Muscle of back (tissue), 11 donors: ENCODE measurements around the gene ARRB2. TPM values are rescaled to one million over a fixed set of nuclear protein-coding genes. Genes with fewer than 3 reads are reported as not detected.
A peak's percentile ranks its signal among the peaks of the same experiment; 100 is the strongest.
"Not testable (repeated sequence)": the region's sequence is repeated elsewhere in the genome, so short reads cannot be mapped to it uniquely, and the experiment has no call there.

Experiments used
- DNase-seq, 3 donors: peaks; one replicate each; pipeline versions ENCODE4 v3.0.0 to v3.0.0-alpha.2; 2013
- polyA plus RNA-seq, 10 donors: library from polyadenylated mRNA; unstranded; fragments of 120-200 nt; gene quantifications; one replicate each; pipeline ENCODE4 v1.2.1, GENCODE V29; 2013; ENCODE audit not compliant: insufficient read length in 10 of 10

The ARRB2 gene
- polyA plus RNA-seq, 10 donors, result 17.8 to 25.8 (median 20.3) TPM

DNA sequence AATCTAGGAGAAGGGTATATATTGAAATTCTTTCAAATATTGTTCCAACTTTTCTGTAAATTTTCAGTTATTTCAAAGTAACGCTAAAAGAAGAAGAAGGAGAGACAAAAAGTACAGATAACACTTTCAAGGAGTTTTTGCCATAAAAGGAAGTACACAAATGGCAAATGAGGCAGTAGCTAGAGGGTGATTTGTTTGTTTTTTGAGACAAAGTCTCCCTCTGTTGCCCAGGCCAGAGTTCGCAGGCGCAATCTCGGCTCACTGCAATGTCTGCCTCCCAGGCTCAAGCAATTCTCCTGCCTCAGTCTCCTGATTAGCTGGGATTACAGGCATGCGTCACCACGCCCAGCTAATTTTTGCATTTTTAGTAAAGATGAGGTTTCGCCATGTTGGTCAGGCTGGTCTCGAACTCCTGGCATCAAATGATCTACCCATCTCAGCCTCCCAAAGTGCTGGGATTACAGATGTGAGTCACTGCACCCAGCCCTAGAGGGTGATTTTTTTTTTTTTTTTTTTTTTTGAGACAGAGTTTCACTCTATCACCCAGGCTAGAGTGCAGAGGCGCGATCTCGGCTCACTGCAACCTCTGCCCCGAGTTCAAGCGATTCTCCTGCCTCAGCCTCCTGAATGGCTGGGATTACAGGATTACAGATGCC, 10.9 kb upstream of the ARRB2 start:
- DNase-seq, result not testable (repeated sequence)

DNA sequence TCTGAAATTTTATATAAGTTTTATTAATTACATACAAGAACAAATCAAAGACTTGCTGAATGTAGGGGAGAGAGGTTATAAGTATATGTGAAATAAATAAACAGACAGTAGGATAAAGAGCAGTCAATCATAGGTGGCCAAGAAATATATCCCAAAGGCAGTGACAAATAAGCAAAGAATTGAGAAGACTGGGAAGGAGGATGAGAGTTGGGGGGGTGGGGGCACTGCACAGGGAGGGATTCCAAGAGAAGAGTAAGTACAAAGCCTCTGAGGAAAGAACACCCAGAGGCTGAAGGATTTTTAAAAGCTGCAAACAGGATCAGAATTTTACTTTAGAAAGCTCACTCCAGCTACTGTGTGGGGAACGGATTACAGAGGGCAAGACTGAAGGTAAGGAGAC, 9.3 kb upstream of the ARRB2 start:
- DNase-seq, result no peak

DNA sequence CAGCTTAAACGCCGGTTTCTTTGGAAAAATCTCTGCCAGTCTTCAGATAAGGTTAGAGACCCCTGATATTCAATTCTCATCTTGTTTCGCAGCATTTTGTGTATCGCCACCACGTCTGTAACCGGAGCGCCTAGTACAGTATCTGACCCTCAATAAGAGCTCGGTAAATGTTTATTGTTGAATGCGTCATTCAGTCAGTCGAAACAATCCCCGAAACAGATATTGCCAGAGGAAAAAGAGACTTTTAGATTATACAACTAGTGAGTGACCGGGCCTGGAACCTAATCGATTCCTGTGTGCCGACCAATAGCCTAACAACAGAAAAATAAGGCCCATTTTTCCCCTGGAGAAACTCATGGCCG, 7.1 kb upstream of the ARRB2 start:
- no peak for DNase-seq

DNA sequence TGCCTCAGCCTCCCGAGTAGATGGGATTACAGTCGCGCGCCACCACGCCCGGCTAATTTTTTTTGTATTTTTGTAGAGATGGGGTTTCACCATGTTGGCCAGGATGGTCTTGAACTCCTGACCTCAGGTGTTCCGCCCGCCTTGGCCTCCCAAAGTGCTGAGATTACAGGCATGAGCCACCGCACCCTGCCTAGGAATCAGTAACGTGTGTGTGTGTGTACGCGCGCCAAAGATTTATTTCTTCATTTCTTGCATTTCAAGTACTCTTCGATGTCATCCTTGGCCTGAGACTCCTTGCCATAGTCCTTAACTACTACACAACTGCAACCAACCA, 5.9 kb upstream of the ARRB2 start:
- DNase-seq, result not testable (repeated sequence)

DNA sequence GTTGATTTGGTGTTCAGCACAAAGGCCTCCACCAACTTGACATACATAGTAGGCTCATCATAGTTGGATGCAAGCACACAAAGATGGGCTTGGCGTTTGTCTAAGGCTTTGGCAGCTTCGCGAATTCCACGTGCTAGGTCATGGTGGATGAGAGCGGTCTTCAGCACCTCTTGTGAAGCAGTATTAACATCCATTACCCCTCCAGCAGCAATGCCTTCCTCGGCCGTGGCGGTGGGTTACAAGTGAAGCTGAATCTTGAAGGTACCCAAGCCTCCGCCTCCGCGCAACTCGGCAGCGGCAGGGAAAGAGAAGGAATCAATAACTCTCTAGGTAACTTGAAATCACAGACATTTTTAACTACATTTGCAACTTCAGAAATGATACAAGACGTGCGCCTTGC, 5.4 kb upstream of the ARRB2 start:
- no peak for DNase-seq

DNA sequence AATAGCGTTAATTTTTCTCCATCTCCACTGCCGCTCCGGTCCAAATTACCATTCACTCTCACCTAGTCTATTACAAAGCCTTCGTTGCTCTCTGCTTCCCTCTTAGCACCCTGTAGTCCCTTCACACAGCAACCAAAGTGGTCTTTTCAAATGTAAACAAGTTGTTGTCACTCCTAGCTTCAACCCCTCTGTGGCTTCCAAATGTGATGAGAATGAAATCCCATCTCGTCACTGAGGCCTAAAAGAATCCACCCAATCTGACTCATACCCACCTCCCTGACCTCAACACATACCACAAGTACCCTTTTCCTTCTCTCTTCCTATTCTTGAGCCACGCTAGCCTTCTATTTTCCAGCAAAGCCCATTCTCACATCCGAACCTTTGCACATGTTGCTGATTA, 4.3 kb upstream of the ARRB2 start:
- DNase-seq, result no peak

DNA sequence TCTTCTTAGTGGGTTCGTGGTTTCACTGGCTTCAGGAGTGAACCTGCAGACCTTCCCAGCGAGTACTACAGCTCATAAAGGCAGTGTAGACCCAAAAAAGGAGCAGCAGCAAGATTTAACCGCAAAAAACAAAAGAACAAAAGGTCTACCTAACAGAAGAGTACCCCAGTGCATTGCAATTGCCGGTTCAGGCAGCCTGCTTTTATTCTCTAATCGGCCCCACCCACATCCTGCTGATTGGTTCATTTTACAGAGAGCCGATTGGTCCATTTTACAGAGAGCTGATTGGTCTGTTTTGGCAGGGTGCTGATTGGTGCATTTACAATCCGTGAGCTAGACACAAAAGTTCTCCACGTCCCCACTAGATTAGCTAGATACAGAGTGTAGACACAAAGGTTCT, 2.0 kb upstream of the ARRB2 start:
- no peak for DNase-seq

DNA sequence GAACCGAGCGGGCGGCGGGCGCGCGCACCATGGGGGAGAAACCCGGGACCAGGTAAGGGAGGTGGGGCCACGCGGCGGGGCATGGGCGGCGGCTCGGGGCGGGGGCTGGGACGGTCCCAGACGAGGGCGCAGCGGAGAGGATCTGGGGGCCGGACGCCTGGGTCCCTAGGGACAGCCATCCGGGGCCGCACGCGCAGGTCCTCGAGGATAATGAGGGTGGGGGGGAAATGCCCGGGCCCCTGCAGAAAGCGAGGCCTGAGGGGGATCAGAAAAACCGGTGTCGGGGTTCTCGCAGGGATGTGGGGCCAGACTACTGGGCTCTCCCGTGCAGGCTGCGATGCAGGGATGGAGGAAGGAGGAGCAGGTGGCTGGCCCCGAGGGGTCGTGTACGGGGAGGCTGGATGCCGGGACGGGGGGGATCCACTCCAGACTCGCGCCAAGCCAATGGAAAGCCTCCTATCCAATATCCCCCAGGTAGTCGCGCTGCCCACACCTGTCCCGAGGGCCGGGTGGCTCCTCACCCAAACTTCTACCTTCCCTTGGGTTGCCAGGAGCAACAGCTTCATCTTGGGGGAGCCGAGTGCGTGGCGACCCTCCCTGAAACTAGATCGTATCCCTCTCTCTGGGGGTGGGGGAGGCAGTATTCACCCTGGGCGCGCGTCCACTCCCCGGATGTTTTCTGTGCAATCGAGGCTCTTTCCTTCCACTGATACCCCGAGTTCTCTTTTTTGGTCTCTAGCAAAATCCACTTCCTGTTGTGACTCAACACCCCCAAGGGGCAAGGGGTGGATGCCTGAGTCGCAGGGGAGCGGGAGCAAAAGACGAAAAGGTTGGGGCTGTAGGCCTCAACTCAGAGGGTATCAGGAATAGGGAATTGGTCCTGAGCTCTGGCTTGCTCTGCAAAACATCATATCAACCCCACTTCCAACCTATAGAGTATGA, 532 bp downstream of the ARRB2 start:
- peak in 1 of 3 donors; percentile 13 for DNase-seq

DNA sequence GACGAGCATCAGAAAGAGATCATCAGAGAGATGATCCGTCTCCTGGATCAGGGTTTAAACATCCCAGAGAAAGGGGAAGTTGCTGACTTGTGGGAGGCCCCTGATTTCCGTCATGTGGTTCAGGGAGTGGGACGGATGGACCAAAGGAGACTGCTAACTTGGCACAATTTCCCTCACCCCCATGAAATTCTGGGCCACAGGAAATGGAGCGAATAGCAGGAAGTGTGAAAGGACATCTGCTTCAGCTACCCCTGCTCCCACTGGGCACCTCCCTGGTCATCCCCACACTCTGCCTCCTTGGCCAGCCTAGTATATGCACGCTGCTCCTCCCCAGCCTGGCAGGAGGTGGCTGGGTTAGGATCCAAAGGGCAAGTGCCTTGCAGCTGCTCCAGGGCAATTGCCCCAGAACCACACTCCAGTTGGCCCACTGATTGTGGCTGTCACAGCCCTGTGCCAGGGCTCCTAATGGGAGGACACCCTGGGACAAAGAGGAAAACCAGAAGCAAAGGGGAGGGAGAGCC, 1.3 kb downstream of the ARRB2 start:
- peak in 2 of 3 donors; percentile 34 to 51 for DNase-seq

DNA sequence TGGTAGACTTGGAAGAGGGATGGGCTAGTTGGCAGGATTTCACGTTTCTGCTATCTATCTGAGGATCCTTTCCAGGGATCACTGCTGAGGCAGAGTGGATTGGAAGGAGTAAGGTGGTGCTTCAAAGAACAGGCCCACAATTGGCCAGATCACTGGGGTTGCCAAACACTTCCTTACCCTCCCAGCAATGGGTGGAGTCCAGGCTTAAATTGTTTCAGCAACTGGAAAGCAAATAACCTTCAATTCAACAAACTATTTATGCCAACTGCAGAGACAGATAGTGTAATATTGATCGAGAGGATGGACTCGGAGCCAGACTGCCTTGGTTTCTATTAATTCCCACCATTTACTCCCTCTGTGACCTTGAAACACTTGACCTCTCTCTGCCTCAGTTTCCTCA, 2.1 kb downstream of the ARRB2 start:
- no peak for DNase-seq

DNA sequence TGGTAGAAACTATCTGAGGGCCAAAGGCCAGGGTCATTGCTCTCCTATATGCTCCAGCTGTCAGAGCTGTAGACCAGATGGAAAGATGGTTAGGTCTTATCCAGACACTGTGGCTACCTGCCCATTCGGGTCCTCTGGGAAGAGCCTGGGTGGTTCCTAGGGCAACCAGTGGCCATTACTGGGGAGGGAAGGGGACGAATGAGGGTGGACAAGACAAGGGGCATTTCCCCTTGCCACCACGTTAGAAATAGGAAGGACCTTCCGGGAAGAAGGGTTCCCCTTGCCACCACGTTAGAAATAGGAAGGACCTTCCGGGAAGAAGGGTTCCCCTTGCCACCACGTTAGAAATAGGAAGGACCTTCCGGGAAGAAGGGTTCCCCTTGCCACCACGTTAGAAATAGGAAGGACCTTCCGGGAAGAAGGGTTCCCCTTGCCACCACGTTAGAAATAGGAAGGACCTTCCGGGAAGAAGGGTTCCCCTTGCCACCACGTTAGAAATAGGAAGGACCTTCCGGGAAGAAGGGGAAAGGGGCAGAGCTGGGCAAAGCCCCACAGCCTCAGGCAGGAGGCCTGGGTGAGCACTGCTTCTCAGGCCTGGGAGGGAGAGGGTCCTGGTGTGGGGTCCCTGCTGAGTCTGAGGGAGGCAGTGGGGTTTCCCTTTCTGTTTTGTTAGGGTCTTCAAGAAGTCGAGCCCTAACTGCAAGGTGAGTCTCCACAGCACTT, 4.1 kb downstream of the ARRB2 start:
- DNase-seq, result not testable (repeated sequence)

DNA sequence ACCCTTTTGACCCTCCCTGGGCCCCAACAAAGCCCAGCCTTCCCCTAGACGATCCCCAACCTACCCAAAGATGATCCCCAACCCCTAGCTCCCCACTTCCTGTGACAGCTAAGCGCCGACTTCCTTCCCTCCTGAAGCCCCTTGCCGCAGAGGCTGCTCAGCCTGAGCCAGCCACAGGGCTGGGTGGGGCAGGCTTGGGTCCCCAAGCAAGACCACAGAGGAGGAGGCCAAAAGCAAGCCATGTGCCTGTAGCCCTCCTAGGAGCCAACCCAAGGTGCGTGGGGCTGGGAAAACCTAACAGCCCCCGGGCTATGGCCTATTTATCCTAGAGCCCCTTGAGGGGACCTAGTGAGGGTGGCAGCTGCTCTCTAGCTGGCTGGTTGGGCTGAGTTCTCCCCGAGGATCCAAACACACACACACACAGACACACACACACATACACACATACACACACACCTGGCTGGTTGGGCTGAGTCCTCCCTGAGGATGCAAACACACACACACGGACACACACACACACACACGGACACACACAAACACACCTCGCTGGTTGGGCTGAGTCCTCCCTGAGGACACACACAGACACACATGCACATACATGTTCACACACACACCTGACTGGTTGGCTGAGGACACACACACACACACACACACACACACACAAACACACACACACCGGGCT, 4.8 kb downstream of the ARRB2 start:
- DNase-seq, result no peak

DNA sequence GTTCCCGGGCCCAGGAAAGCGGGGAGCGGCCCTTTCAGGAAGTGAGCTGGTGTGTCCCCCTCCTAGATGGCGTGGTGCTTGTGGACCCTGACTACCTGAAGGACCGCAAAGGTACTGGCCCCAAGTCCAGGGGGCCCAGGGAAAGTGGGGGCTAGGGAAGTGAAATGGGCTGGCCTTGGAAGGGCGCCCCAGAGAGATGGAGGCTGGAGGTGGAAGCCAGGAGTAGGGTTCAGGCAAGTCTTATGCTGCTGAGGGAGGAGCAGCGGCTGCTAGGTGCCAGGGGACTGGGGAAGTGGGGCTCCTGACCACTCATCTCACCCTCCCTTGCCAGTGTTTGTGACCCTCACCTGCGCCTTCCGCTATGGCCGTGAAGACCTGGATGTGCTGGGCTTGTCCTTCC, 5.6 kb downstream of the ARRB2 start:
- DNase-seq, result no peak

DNA sequence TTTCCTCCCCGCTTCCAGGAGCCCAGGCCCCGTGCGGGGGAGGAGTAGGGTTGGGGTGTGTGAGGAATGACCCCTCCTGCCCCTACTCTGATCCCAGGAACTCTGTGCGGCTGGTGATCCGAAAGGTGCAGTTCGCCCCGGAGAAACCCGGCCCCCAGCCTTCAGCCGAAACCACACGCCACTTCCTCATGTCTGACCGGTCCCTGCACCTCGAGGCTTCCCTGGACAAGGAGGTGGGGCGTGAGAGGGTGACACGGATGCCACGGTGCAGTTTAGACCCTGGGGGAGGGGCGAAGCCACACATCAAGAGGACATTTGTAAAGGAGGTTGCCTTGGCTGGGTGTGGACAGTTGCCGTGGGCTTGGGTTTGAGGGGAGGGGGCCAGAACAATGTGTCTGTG, 7.4 kb downstream of the ARRB2 start:
- DNase-seq, result no peak

DNA sequence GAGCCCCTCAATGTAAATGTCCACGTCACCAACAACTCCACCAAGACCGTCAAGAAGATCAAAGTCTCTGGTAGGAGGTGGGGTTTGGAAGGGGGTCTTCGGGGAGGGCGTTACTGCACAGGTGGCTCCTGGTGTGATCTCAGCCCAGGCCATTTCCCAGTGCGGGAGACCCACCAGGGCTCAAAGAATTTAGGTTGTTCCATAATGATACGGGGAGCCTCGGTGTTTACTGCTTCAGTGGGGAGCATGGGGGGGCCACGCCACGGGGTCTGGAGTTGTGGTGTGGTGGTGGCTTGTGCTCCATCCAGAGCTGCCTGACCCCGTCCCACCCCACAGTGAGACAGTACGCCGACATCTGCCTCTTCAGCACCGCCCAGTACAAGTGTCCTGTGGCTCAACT, 7.8 kb downstream of the ARRB2 start:
- no peak for DNase-seq

DNA sequence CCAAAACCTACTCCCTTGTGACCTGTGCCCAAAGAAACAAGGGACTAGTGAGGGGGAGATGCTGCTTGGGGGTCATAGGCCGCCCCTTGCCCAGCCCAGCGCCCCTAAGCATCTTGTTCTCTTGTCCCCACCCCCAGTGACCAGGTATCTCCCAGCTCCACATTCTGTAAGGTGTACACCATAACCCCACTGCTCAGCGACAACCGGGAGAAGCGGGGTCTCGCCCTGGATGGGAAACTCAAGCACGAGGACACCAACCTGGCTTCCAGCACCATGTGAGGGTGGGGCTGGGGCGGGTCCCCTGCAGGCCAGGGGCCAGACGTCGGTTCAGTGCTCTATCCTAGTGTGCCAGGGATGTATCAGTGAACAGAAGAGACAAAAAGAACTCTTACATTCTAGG, 8.7 kb downstream of the ARRB2 start:
- DNase-seq, result no peak

DNA sequence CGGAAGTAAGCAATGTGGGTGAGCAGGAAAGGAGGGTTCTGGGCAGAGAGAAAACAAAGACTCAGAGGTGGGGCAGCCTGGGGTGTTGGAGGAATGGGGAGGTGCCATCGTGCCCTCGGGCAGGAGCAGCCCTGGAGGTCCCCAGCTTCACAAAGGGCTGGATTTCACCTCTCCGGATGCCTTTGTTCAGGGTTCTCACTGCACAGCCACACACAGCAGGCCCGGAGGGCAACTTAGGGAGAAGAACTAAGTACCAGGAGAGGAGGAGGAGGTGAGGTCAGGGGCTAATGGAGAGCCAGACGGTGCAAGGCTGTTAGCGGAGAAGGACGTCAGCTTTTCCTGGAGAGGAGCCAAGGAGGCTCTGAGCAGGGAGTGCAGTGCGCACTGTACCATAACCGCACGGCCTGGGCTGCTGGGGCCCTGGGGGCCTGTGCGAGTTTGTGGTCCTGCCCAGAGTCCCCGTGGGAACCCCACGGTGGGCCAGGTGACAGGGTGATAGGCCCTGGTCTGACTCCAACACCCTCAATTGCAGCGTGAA, 9.3 kb downstream of the ARRB2 start:
- DNase-seq, result no peak

DNA sequence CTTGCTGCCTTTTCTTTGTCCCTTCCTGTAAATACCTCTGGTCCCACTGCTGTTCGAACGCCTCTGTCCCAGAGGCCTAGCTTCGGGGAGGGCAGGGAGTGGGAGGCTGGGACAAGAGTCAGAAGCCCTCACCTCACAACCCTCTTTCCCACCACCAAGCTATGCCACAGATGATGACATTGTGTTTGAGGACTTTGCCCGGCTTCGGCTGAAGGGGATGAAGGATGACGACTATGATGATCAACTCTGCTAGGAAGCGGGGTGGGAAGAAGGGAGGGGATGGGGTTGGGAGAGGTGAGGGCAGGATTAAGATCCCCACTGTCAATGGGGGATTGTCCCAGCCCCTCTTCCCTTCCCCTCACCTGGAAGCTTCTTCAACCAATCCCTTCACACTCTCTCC, 10.4 kb downstream of the ARRB2 start:
- DNase-seq, result no peak

DNA sequence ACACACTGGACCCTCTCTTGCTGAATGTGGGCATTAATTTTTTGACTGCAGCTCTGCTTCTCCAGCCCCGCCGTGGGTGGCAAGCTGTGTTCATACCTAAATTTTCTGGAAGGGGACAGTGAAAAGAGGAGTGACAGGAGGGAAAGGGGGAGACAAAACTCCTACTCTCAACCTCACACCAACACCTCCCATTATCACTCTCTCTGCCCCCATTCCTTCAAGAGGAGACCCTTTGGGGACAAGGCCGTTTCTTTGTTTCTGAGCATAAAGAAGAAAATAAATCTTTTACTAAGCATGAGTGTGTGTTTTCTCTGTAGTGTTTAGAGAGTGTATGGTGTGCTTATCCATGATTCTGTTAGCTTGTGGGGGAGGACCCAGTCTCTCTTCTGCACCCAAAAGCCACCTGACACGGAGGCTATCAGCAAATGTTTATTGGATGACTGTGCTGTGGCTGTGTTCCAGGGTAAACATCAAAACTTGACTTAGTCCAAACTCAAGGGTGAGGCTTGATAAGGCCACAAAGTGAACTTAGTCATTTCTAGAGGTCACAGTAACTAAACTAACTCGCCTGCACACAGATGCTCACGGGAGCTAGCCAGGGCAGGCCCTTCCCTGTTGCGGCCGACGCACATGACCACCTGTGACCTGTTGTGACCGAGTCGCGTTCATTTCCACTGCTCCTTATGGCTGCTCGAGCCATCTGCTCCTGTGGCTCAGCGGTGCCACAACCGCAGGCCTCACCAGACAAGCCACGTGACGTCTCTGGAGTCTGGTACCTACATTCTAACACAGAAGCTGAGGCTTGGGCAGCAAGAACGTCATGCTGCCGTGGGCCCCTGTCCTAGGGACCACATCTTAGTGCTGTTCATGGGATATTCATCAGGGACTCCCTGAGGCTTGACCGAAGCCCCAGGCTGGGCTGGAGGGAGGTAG, 11.0 kb downstream of the ARRB2 start:
- no peak for DNase-seq

DNA sequence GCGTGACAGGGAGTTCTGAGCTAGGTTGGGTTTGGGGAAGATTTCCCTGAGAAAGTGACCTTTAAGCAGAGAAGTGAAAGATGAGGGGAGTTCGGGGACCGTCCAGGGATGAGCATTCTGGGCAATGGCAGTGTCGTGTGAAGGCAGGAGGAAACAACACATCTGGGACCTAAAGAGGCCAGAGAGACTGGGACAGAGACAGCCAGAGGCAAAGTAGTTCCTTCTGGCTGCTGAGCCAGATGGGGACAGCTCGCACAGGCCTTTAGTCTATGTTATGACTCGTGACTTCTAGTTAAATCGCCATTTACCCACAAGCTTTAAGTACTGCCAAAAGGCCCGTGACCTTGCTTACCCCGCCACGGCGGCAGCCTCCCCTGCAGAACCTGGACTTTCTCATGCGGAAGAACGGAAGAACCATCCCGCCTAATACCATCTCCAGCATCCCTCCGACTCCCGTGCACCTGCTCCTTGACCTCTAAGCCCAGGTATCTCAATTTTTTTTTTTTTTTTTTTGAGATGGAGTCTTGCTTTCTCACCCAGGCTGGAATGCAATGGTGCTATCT, 12.3 kb downstream of the ARRB2 start:
- DNase-seq, result no peak
